GM19452 (cell line): Measurements from ENCODE around the gene ZNF655.
"Not testable (repeated sequence)": the region's sequence is repeated elsewhere in the genome, so short reads cannot be mapped to it uniquely, and the experiment has no call there.

ENCODE experiments used
- ATAC-seq: cut with Tn5 transposase; IDR thresholded peaks from one replicate; pipeline ENCODE4 v1.9.1; 2021; ENCODE audit not compliant: unreplicated experiment

ZNF655 gene

DNA sequence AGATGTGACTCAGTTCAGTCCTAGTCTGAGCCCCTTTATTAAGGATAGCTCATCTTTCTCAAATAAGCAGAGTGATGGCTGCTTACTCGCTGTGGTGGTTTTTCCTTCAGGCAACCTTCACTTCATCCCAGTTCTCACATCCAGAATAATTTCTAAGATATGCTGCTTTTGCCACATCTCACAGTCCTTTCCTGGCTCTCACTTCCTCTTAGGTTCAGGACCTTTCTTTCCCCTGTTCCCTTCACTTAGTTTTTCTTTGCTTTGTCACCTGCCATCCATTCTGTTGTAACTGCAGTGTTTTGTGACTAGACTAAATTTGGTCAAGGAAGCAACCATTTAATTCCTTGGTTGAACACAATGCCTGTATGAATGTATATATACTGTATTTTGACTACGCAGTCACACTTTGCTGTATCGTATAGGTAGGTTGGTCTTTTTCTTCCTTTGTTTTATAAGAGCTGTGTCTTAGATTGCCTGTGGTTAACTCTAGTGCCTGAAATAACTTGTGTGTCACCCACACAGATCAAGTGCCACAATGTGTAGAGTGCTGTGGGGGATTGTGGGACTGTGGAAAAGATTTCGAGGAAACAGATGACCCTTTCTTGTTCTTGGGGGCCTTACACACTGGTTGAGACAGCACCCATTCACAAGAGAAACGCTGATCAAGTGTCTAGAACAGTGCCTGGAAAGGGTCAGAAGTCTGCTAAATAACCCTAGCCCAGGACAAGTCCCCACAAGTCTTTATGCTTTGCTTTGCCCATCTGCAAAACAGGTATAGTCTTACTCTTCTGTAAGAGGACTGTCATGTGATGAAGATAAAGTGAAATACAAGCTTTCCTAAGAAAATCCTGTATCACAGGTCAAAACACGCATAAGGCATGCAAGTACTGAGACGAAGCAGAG is 2.6 kb downstream of the ZNF655 start:
- ATAC-seq = no peak

DNA sequence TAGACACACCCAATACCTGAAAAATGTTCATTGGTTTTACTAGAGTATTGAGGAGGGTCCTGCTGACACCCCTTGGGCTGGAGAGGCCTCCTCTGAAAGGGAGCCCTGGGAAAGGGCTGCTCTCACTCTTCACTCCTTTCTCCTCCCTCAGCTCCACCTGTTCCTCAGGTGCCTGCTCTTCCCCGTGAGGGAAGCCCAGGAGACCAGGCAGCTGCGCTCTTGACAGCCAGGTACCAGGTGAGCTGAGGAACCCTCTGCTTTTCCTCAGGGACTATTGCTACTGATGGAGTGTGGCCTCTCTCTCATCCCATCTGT is 3.3 kb downstream of the ZNF655 start:
- no peak for ATAC-seq

DNA sequence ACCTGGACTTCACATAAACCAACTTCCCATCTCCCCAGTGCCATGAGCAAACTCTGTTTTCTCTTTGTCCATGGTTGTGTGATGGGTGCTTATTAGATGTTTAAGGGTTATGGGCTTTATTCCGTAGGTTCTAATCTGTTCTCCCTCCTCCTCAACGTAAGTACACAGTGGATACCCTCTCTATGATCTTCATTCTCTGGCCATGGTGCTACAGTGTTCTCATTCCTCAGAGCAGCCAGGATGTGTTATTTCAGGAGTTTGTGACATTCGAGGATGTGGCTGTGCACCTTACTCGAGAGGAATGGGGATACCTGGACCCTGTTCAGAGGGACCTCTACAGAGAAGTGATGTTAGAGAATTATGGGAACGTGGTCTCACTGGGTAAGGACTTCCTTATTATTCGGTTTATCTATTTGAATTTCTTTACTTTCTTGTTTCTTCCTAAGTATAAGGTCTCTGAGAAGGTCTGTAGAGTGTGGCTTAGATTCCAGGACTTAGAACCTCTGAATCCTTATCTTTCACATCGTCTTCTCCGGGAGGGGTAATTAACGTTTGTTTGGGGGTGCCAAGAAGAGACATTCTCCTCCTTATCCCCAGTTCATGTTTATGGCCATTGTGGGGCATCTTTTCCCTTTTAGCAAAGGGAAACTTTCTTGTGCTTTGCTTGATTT is 3.8 kb downstream of the ZNF655 start:
- no peak for ATAC-seq

DNA sequence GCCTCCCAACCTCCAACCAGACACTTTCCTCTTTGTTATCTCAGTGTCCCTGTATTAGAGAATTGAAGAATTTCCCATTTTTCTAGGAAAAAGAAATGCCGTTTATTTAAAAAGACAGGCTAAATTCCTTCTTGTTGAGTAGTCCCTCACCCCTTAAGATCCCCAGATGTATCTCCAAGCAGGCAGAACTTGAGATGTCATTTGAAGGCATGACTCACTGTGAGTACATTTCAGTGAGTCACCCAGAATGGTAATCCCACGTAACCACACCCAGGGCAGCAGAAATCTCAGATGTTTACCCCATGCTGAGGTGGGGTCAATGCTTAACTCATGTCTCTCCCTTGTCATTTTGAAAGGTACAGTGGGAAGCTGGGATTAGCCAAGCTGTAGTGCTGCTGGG is 4.4 kb downstream of the ZNF655 start:
- ATAC-seq = no peak

- ATAC-seq = no peak
Observed at GRCh38 chr7:99563650-99564049, 5.2 kb downstream of the ZNF655 start.

DNA sequence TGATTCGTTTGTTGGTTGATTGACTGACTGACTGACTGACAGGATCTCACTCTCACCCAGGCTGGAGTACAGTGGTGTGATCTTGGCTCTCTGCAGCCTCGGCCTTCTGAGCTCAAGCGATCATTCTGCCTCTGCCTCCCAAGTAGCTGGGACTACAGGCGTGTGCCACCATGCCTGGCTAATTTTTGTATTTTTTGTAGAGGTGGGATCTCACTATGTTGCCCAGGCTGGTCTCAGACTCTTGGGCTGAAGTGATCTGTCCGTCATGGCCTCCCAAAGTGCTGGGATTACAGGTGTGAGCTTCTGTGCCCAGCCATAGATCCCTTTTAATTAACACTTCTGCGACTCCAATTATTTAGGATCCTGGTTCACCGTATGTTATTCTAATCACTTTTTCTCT is 10.3 kb downstream of the ZNF655 start:
- not testable (repeated sequence) for ATAC-seq

GRCh38 chr7:99571768-99572167 is 13.3 kb downstream of the ZNF655 start:
- ATAC-seq = no peak

- ATAC-seq = no peak
Observed at GRCh38 chr7:99573257-99573656, 14.8 kb downstream of the ZNF655 start.

GRCh38 chr7:99576251-99576650 is 17.8 kb downstream of the ZNF655 start:
- no peak for ATAC-seq

DNA sequence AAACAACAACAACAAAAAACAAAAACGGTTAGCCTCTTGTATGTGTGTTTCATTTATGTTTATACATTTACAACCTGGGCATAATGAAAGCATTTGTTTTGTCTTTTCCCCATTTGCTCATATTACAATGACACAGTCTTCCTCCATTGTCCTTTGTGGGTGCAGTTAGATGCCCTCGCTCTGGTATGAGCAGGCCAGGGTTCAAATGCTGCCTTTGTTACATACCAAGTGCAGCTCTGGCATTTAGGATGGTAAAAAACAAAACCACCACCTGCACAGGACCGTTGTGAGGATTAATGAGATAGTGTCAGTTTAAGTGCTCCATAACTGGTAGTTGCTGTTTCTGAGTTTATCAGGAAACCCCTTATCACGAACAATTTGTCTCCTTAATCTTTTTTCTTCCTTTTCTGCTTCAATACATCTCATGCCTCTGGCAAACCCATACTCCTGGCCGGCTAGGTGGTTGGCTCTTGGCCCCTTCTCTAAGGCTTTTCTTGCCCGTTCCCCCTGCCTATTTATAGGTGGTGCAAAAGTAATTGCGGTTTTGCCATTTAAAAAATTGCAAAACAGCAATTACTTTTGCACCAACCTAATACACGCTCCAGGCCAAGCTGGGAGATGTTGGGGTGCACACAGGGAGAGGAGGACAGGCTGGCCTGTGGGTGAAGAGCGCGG is 21.0 kb downstream of the ZNF655 start:
- no peak for ATAC-seq

GRCh38 chr7:99579956-99580777 is 21.7 kb downstream of the ZNF655 start:
- no peak for ATAC-seq

DNA sequence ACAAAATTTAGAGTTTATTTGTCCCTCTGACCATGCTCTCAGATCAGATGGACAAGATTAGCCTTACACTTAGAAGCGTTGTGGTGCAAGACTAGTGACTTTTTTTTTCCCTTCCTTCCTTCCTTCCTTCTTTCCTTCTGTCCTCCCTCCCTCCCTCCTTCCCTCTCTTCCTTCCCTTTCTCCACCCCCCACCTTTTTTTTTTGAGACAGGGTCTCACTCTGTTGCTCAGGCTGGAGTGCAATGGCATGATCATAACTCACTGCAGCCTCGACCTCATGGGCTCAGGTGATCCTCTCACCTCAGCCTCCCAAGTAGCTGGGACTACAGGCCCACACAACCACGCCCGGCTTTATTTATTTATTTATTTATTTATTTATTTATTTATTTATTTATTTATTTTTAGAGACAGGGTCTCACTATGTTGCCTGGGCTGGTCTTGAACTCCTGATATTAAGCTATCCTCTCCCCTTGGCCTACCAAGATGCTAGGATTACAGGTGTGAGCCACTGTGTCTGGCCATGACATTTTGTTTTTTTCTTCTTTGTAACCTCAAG is 22.4 kb downstream of the ZNF655 start:
- not testable (repeated sequence) for ATAC-seq

DNA sequence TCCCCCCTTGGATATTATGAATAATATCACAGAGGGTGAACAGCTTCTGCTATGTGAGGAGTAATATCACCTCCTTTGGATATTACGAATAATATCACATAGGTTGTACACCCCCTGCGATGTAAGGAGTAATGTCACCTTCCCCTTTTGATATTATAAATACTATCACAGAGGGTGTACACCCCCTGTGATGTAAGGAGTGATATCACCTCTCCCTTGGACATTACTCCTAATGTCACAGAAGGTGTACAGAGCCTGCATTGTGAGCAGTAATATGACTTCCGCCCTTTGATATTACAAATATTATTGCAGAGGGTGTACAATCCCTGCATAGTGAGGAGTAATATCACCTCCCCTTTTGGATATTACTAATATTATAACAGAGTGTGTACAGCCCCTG is 30.4 kb downstream of the ZNF655 start:
- no peak for ATAC-seq

GRCh38 chr7:99594948-99595745 is 36.7 kb downstream of the ZNF655 start:
- no peak for ATAC-seq

GRCh38 chr7:99596408-99596955 is 38.0 kb downstream of the ZNF655 start:
- ATAC-seq = no peak

- ATAC-seq = no peak
Observed at GRCh38 chr7:99597762-99598501, 39.5 kb downstream of the ZNF655 start, which contains the start of gene TMEM225B. TMEM225B (plus strand) TSS chr7:99598267; CDS start chr7:99604389, 6,122 bp downstream.

GRCh38 chr7:99599836-99600235 is 41.4 kb downstream of the ZNF655 start:
- no peak for ATAC-seq

DNA sequence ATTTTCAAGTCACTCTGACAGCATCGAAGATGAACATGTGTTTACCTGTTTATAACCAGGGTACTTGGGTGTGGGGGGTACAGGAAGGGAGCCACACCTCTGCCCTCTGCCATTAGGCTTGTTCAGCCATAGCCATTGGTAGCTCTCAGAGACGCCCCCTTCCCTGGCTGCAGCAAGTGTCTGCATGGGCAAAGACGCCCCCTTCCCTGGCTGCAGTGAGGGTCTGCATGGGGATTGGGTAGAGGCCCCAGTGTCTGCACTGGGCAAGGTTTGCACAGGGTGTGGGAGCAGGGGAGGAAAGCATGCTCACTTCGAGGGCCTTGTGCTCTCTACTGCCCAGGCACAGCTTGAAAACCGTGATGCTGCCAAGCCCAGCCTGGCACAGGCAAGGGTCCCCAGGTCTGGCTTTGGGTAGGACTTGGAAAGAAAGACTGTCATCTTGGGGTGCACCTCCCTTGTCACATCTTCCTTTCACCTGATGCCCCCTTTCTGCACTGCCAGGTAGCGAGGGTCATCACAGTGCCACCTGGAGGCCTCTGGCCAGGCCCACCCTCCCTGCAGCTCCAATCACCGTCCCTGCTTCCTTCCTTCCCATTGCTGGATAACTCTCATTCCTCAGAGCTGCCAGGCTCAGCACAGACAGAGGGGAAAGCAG is 43.3 kb downstream of the ZNF655 start:
- ATAC-seq = no peak
